HL-60 (cell line): Measurements from ENCODE around the gene LRRC72.

Source experiments
- DNase-seq, 2 experiments: peaks; one replicate each; pipeline ENCODE4 v3.0.0-alpha.2; 2010 to 2020; ENCODE audit warnings: low read depth in 1 of 2, low spot score in 1 of 2
- H3K27ac ChIP-seq: fragments of 250-450 bp; sonication (Bioruptor Pico); replicated peaks from 2 replicates; pipeline ENCODE4 v1.5.1; 2020; ENCODE audit warnings: mild to moderate bottlenecking, moderate library complexity
- H3K27me3 ChIP-seq: fragments of 250-450 bp; sonication (Bioruptor Pico); 2 replicates; pipeline ENCODE4 v1.5.1; 2021; ENCODE audit warnings: mild to moderate bottlenecking, moderate library complexity; ENCODE audit not compliant: insufficient read depth, poor library complexity, severe bottlenecking
- H3K4me3 ChIP-seq: replicated peaks from 2 replicates; pipeline ENCODE4 v1.5.1; 2011; ENCODE audit warnings: mild to moderate bottlenecking, control low read depth, low read length; ENCODE audit not compliant: insufficient read depth
- GABPA ChIP-seq: IDR thresholded peaks from 2 replicates; pipeline ENCODE4 v1.6.1; 2012; ENCODE audit warnings: low read depth
- POLR2AphosphoS5 ChIP-seq: IDR thresholded peaks from 2 replicates; pipeline ENCODE4 v1.6.1; 2012; ENCODE audit warnings: low read depth
- SPI1 ChIP-seq: IDR thresholded peaks from 2 replicates; pipeline ENCODE4 v1.6.1; 2012; ENCODE audit warnings: low read depth, mild to moderate bottlenecking, borderline replicate concordance
- TF ChIP-seq, protein P1 (sequence below): IDR thresholded peaks from 2 replicates; pipeline ENCODE4 v1.6.1; 2012; ENCODE audit warnings: low read depth; ENCODE audit not compliant: insufficient replicate concordance
- TF ChIP-seq, protein P2 (sequence below): IDR thresholded peaks from one replicate; pipeline ENCODE4 v1.5.1; 2011; ENCODE audit warnings: low read length, control low read depth, inconsistent platforms; ENCODE audit not compliant: insufficient read depth

Gene LRRC72

DNA sequence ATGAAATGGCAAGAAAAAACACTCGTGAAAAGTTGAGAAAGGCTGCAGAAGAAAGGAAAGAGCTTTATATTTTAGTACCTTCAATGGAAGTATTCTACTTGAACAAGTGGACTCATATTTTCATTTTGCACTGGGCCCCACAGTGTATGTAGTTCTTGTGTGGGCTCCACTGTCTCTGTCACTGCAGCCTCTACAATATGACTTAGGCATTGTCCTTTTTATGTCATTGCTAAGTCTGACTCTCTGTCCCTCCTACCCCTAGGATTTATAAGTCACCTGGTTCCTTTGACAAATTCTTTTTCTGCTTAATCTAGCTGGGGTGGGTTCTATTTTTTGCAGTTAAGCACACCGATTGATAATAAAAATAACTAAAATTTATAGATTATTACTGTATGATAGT, 33.4 kb upstream of the LRRC72 start:
- TF ChIP-seq SPI1, result no peak
- no peak for TF ChIP-seq GABPA
- no peak for TF ChIP-seq POLR2AphosphoS5
- TF ChIP-seq, protein P1, sequence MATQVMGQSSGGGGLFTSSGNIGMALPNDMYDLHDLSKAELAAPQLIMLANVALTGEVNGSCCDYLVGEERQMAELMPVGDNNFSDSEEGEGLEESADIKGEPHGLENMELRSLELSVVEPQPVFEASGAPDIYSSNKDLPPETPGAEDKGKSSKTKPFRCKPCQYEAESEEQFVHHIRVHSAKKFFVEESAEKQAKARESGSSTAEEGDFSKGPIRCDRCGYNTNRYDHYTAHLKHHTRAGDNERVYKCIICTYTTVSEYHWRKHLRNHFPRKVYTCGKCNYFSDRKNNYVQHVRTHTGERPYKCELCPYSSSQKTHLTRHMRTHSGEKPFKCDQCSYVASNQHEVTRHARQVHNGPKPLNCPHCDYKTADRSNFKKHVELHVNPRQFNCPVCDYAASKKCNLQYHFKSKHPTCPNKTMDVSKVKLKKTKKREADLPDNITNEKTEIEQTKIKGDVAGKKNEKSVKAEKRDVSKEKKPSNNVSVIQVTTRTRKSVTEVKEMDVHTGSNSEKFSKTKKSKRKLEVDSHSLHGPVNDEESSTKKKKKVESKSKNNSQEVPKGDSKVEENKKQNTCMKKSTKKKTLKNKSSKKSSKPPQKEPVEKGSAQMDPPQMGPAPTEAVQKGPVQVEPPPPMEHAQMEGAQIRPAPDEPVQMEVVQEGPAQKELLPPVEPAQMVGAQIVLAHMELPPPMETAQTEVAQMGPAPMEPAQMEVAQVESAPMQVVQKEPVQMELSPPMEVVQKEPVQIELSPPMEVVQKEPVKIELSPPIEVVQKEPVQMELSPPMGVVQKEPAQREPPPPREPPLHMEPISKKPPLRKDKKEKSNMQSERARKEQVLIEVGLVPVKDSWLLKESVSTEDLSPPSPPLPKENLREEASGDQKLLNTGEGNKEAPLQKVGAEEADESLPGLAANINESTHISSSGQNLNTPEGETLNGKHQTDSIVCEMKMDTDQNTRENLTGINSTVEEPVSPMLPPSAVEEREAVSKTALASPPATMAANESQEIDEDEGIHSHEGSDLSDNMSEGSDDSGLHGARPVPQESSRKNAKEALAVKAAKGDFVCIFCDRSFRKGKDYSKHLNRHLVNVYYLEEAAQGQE, result no peak
- TF ChIP-seq, protein P2, sequence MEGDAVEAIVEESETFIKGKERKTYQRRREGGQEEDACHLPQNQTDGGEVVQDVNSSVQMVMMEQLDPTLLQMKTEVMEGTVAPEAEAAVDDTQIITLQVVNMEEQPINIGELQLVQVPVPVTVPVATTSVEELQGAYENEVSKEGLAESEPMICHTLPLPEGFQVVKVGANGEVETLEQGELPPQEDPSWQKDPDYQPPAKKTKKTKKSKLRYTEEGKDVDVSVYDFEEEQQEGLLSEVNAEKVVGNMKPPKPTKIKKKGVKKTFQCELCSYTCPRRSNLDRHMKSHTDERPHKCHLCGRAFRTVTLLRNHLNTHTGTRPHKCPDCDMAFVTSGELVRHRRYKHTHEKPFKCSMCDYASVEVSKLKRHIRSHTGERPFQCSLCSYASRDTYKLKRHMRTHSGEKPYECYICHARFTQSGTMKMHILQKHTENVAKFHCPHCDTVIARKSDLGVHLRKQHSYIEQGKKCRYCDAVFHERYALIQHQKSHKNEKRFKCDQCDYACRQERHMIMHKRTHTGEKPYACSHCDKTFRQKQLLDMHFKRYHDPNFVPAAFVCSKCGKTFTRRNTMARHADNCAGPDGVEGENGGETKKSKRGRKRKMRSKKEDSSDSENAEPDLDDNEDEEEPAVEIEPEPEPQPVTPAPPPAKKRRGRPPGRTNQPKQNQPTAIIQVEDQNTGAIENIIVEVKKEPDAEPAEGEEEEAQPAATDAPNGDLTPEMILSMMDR, result no peak
- Histone ChIP-seq H3K27ac (no peak overlapping the region), H3K27me3 (no peaks in the 10 kb centered on the region), H3K4me3 (no peak overlapping the region)
- no peak for DNase-seq

DNA sequence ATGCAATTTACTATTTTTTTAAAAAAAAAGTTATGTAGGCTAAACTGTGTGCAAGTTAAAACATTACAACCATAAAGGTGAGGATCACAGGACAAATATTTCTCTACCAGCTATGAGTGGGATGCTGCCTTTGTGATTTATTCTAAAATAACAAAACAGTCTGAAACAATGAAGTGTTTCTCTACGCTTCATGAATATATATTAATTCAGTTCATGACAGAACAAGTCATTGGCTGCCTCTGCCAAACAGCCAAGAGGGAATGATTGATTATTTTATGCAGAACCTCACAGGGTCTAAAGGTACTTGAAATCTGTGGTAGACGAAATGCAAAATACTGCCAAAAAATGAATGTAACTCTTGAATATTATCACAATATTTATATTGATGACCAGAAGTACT, 32.1 kb upstream of the LRRC72 start:
- TF ChIP-seq, protein P1, result no peak
- TF ChIP-seq POLR2AphosphoS5 (no peak), GABPA (no peak), SPI1 (no peak)
- TF ChIP-seq, protein P2, result no peak
- no peak overlapping the region for H3K4me3 ChIP-seq
- no peak overlapping the region for H3K27ac ChIP-seq
- DNase-seq, result no peak
- no peaks in the 10 kb centered on the region for H3K27me3 ChIP-seq

DNA sequence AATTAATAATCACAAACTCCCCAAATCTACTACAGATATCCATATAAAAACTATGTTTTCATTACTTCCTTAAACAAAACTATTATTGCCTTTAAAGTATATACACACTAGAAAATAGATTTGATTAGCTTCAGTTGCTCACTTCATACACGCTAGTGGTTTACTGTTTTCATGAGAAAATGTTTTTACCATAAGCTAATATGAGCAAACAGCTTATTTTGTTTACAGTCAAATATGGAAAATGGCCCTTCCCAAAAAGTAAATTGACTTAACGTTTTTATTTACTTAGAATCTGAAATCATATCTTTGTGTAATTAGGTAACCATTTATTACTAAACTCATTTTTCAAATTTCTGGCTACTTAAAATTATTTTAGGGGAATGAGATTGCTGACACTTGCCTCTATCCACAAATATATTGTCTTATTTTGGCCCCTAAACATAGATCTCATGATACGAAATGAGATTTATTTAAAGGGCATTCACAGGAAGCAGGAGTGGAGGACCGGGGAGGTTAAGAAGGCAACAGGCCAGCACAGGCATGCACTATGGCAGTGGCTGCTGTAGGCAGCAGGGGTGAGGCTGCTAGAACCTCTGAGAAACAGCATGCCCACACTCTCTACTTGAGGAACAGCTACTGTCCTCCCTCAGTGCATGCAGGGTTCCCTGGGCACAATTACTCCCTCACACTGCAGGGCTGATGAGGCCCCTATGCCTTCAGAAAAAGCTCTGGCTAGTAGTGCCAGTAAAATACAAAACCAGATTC, 31.5 kb upstream of the LRRC72 start:
- H3K27me3 ChIP-seq, result no peaks in the 10 kb centered on the region
- H3K4me3 ChIP-seq, result no peak overlapping the region
- TF ChIP-seq SPI1, result no peak
- TF ChIP-seq, protein P2, result no peak
- no peak for TF ChIP-seq GABPA
- no peak for TF ChIP-seq POLR2AphosphoS5
- TF ChIP-seq, protein P1, result no peak
- no peak for DNase-seq
- no peak overlapping the region for H3K27ac ChIP-seq
